Sigmoid colon (tissue), 7 donors: ENCODE results near the gene CYTH3. TPM values are rescaled to one million over a fixed set of nuclear protein-coding genes. Genes with fewer than 3 reads are reported as not detected.

Experiments
- DNase-seq: peaks from one replicate; pipeline ENCODE4 v3.0.0-alpha.2; 2019
- H3K27ac ChIP-seq, 4 donors: fragments of 200-600 bp; sonication (generic); one replicate each; pipeline ENCODE4 v1.5.1; 2016 to 2019; ENCODE audit warnings: mild to moderate bottlenecking in 1 of 4
- H3K27me3 ChIP-seq, 3 donors: fragments of 200-600 bp; sonication (generic); one replicate each; pipeline ENCODE4 v1.5.1; 2019; ENCODE audit warnings: mild to moderate bottlenecking in 1 of 3
- H3K36me3 ChIP-seq, 4 donors: fragments of 200-600 bp; sonication (generic); one replicate each; pipeline ENCODE4 v1.5.1; 2016 to 2019
- H3K4me1 ChIP-seq, 4 donors: fragments of 200-600 bp; sonication (generic); one replicate each; pipeline ENCODE4 v1.5.1; 2017 to 2019
- H3K4me3 ChIP-seq, 4 donors: fragments of 200-600 bp; sonication (generic); one replicate each; pipeline ENCODE4 v1.5.1; 2017 to 2019; ENCODE audit warnings: mild to moderate bottlenecking in 2 of 4, moderate library complexity in 1 of 4
- H3K9me3 ChIP-seq, 4 donors: fragments of 200-600 bp in 3 of 4; sonication (generic) in 3 of 4; one replicate each; pipeline versions ENCODE4 v1.5.1 to v1.6.1; 2013 to 2019
- EP300 ChIP-seq, 4 donors: sonication (generic); formaldehyde crosslinking; IDR thresholded peaks; one replicate each; pipeline ENCODE4 v1.6.1; 2017; ENCODE audit warnings: antibody characterized with exemption in 4 of 4
- POLR2A ChIP-seq, 2 donors: fragments of 450-650 bp; IDR thresholded peaks; one replicate each; pipeline ENCODE4 v1.6.1; 2016; ENCODE audit warnings: antibody characterized with exemption in 2 of 2, mild to moderate bottlenecking in 2 of 2, moderate library complexity in 2 of 2
- POLR2AphosphoS5 ChIP-seq, 4 donors: sonication (generic); formaldehyde crosslinking; IDR thresholded peaks; one replicate each; pipeline ENCODE4 v1.6.1; 2017; ENCODE audit warnings: antibody characterized with exemption in 4 of 4
- WGBS, 2 donors: extraction: QIAGEN DNeasy Blood & Tissue Kit; methylation state at CpG; one replicate each; pipeline ENCODE4 v1.1.7; 2013; 5-methylcytosine and 5-hydroxymethylcytosine counted together
- intact Hi-C: fragments of 100-400 bp; cut with DNase I; formaldehyde crosslinking; loops from one replicate; pipeline ENCODE4 v1.15.1; 2023
- polyA plus RNA-seq, 3 donors: library from polyadenylated mRNA; stranded (reverse); fragments of 200-250 nt; gene quantifications; one replicate each; pipeline ENCODE4 v1.2.3, GENCODE V29; 2013
- total RNA-seq, 4 donors: library from RNA; depleted of rRNA; stranded (reverse); fragments of >200 nt; gene quantifications; one replicate each; pipeline ENCODE4 v1.1.0, GENCODE V29; 2016
- TF ChIP-seq, protein P1 (sequence below), 4 experiments: fragments of 450-650 bp in 3 of 4; fragments of 200-600 bp in 1 of 4; IDR thresholded peaks; one replicate each; pipeline ENCODE4 v1.5.1; 2016 to 2019; ENCODE audit warnings: antibody characterized with exemption in 4 of 4, mild to moderate bottlenecking in 3 of 4, moderate library complexity in 2 of 4
- donor health status: healthy with polysubstance abuse.
- donor health status: Bipolar disorder and iron deficiency.
- donor health status: healthy.

Gene CYTH3
- total and polyA plus RNA-seq, 7 donors, result 6.5 to 34.8 (median 27.1) TPM

DNA sequence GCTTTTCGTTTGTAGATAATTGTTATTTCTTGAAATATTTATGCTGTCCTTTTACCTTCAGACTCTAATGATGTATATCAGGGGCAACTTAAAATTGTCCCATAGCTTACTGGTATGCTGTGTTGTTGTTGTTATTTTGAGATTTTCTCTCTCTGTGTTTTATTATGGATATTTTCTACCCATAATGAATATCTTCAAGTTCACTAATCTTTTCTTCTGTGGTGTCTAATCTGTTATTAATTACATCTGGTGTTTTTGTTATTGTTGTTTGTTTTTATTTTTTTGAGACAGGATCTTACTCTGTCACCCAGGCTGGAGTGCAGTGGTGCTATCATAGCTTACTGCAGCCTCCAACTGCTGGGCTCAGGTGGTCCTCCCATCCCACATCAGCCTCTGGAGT lies 139.2 kb downstream of the CYTH3 start:
- H3K9me3 ChIP-seq, result no peaks in the 10 kb centered on the region
- H3K27me3 ChIP-seq, result no peaks in the 10 kb centered on the region
- peaks cover 0 to 53% (median 0%) of the 10 kb centered on the region in 4 donors for H3K36me3 ChIP-seq
- intact Hi-C loops, result no loop called here
- WGBS, 2 donors, result 93 to 95% methylated on average over 1 of the region's 1 CpG
- H3K27ac ChIP-seq, result no peak overlapping the region
- no peak overlapping the region for H3K4me3 ChIP-seq
- no peak for DNase-seq
- H3K4me1 ChIP-seq, result no peaks in the 10 kb centered on the region
- TF ChIP-seq POLR2AphosphoS5 (IDR thresholded peaks at IDR 0.05) (no peak), EP300 (IDR thresholded peaks at IDR 0.05) (no peak), POLR2A (IDR thresholded peaks at IDR 0.05) (no peak)
- TF ChIP-seq, protein P1, sequence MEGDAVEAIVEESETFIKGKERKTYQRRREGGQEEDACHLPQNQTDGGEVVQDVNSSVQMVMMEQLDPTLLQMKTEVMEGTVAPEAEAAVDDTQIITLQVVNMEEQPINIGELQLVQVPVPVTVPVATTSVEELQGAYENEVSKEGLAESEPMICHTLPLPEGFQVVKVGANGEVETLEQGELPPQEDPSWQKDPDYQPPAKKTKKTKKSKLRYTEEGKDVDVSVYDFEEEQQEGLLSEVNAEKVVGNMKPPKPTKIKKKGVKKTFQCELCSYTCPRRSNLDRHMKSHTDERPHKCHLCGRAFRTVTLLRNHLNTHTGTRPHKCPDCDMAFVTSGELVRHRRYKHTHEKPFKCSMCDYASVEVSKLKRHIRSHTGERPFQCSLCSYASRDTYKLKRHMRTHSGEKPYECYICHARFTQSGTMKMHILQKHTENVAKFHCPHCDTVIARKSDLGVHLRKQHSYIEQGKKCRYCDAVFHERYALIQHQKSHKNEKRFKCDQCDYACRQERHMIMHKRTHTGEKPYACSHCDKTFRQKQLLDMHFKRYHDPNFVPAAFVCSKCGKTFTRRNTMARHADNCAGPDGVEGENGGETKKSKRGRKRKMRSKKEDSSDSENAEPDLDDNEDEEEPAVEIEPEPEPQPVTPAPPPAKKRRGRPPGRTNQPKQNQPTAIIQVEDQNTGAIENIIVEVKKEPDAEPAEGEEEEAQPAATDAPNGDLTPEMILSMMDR (IDR thresholded peaks at IDR 0.05), result no peak

DNA sequence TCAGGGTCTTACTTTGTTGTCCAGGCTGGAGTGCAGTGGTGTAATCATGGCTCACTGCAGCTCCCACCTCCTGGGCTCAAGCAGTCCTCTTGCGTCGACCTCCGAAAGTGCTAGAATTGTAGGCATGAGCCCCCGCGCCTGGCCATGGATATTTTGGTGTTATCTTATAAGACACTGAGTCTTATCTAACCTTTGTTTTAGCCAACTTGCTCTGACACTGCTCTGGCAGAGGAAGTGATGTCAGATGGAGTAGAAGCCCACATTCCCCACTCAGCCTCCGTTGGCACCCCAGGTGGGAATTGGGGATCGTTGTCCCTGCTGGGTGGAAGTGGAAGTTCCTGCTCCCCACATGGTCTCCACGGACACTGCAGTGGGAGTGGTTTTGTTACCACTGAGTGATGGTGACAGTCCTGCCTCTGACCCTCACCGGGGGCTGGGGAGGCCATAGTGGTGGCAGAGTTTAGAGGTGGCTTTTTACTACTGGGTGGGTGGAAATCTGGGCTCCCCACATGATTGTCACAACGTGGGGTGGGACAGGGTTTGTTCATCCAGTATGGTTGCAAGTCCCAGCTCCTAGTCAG lies 142.3 kb downstream of the CYTH3 start:
- Histone ChIP-seq H3K9me3 (no peaks in the 10 kb centered on the region), H3K36me3 (peaks cover 0 to 51% (median 0%) of the 10 kb centered on the region in 4 donors), H3K4me1 (no peaks in the 10 kb centered on the region), H3K4me3 (no peak overlapping the region), H3K27me3 (no peaks in the 10 kb centered on the region), H3K27ac (no peak overlapping the region)
- WGBS, 2 donors, result 89 to 94% methylated on average over 10 of the region's 10 CpGs
- TF ChIP-seq POLR2AphosphoS5 (IDR thresholded peaks at IDR 0.05) (no peak), POLR2A (IDR thresholded peaks at IDR 0.05) (no peak), EP300 (IDR thresholded peaks at IDR 0.05) (no peak)
- TF ChIP-seq, protein P1 (IDR thresholded peaks at IDR 0.05), result no peak
- intact Hi-C loops, result no loop called here
- no peak for DNase-seq

DNA sequence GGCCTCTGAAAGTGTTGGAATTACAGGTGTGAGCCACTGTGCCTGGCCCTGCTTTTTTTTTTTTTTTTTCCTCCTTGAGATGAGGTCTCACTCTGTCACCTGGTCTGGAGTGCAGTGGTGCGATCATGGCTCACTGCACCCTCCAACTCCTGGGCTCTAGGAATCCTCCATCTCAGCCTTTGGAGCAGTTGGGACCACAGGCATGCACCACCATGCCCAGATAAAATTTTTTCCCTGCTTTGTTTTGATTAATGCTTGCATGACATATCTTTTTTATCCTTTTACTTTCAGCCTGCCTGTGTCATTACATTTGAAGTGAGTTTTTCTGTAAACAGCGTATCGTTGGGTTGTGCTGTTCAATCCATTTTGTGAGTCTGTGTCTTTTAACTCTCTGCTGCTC lies 144.2 kb downstream of the CYTH3 start:
- no peaks in the 10 kb centered on the region for H3K4me1 ChIP-seq
- DNase-seq, result no peak
- no peak overlapping the region for H3K4me3 ChIP-seq
- peaks cover 0 to 64% (median 0%) of the 10 kb centered on the region in 4 donors for H3K36me3 ChIP-seq
- whole genome bisulfite sequencing, 2 donors, result 94% methylated on average over 3 of the region's 3 CpGs
- H3K27ac ChIP-seq, result no peak overlapping the region
- no peaks in the 10 kb centered on the region for H3K27me3 ChIP-seq
- TF ChIP-seq POLR2A (IDR thresholded peaks at IDR 0.05), result no peak
- no peak for TF ChIP-seq EP300 (IDR thresholded peaks at IDR 0.05)
- TF ChIP-seq, protein P1 (IDR thresholded peaks at IDR 0.05), result no peak
- TF ChIP-seq POLR2AphosphoS5 (IDR thresholded peaks at IDR 0.05), result no peak
- intact Hi-C loops, result no loop called here
- no peaks in the 10 kb centered on the region for H3K9me3 ChIP-seq

DNA sequence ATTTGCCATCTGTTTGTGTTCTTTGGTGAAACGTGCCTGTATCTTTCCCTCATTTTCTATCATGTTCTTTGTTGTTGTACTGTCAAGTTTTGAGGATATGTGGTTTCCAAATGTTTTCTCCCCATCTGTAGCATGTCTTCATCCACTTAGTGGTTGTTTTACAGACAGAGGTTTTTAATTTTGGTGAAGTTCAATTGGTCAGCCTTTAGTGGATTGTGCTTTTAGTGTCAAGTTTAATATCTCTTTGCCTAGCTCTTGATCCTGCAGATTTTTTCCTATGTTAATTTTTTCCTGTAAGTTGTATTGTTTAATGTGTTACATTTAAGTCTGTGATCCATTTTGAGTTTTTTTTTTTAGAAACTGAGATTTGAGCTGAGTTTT lies 145.3 kb downstream of the CYTH3 start:
- H3K4me1 ChIP-seq, result no peaks in the 10 kb centered on the region
- H3K27me3 ChIP-seq, result no peaks in the 10 kb centered on the region
- H3K9me3 ChIP-seq, result no peaks in the 10 kb centered on the region
- intact Hi-C loops, result no loop called here
- peaks cover 0 to 71% (median 5%) of the 10 kb centered on the region in 4 donors for H3K36me3 ChIP-seq
- H3K27ac ChIP-seq, result no peak overlapping the region
- no peak overlapping the region for H3K4me3 ChIP-seq
- WGBS, 2 donors, result 29 to 60% methylated on average over 1 of the region's 1 CpG
- TF ChIP-seq POLR2A (IDR thresholded peaks at IDR 0.05) (no peak), EP300 (IDR thresholded peaks at IDR 0.05) (no peak), POLR2AphosphoS5 (IDR thresholded peaks at IDR 0.05) (no peak)
- TF ChIP-seq, protein P1 (IDR thresholded peaks at IDR 0.05), result no peak
- no peak for DNase-seq

DNA sequence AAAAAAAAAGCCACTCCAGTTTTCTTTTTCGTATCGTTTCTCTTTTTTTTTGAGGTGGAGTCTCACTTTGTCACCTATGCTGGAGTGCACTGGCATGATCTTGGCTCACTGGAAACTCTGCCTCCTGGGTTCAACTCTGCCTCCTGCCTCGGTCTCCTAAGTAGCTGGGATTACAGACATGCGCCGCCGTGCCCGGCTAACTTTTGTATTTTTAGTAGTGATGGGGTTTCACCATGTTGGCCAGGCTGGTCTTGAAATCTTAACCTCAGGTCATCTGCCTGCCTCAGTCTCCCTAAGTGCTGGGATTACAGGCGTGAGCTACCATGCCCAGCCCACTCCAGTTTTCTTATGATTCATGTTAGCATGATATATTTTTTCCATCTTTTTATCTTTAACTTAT lies 148.6 kb downstream of the CYTH3 start:
- Histone ChIP-seq H3K27ac (no peak overlapping the region), H3K4me1 (no peaks in the 10 kb centered on the region), H3K36me3 (peaks cover 0 to 78% (median 12%) of the 10 kb centered on the region in 4 donors), H3K9me3 (peaks cover 0 to 3% (median 0%) of the 10 kb centered on the region in 4 donors), H3K4me3 (no peak overlapping the region), H3K27me3 (no peaks in the 10 kb centered on the region)
- TF ChIP-seq EP300 (IDR thresholded peaks at IDR 0.05) (no peak), POLR2AphosphoS5 (IDR thresholded peaks at IDR 0.05) (no peak), POLR2A (IDR thresholded peaks at IDR 0.05) (no peak)
- TF ChIP-seq, protein P1 (IDR thresholded peaks at IDR 0.05), result no peak
- peak; percentile 25 for DNase-seq
- 97% methylated on average over 8 of the region's 8 CpGs for WGBS, 2 donors
- intact Hi-C loops, result no loop called here
